ENCODE data around the gene COX6B2.

COX6B2 gene

GRCh38 chr19:55383279-55384130 is 29.0 kb upstream of the COX6B2 start:
- DNase-seq: no peak

- no peak for DNase-seq
These were observed 28.1 kb upstream of the COX6B2 start for GRCh38 chr19:55382522-55383054.

- no peak for DNase-seq
These were observed 27.5 kb upstream of the COX6B2 start for GRCh38 chr19:55382013-55382412.

- no peak for DNase-seq
These were observed 24.7 kb upstream of the COX6B2 start for GRCh38 chr19:55379174-55379573.

- no peak for DNase-seq
These were observed 23.0 kb upstream of the COX6B2 start for GRCh38 chr19:55377356-55378131.

GRCh38 chr19:55376241-55376933 is 21.9 kb upstream of the COX6B2 start, which contains the start of gene TMEM190:
Gene TMEM190 (plus strand): TSS chr19:55376826. CDS start chr19:55376854, 28 bp downstream.
- DNase-seq: no peak

- DNase-seq: no peak
These were observed 19.7 kb upstream of the COX6B2 start for GRCh38 chr19:55373993-55374757.

GRCh38 chr19:55373306-55373992 is 18.9 kb upstream of the COX6B2 start:
- DNase-seq: no peak

- DNase-seq: no peak
These were observed 18.0 kb upstream of the COX6B2 start for GRCh38 chr19:55372316-55373081.

- DNase-seq: no peak
These were observed 15.9 kb upstream of the COX6B2 start, which contains the start of gene IL11 for GRCh38 chr19:55370305-55370988. Gene IL11 (minus strand): TSS chr19:55370463. CDS start chr19:55370310, 153 bp downstream.

GRCh38 chr19:55369653-55370304 is 15.3 kb upstream of the COX6B2 start:
- no peak for DNase-seq

- no peak for DNase-seq
These were observed 14.4 kb upstream of the COX6B2 start for GRCh38 chr19:55368701-55369563.

- DNase-seq: no peak
These were observed 13.6 kb upstream of the COX6B2 start for GRCh38 chr19:55368106-55368505.

- no peak for DNase-seq
These were observed 12.3 kb upstream of the COX6B2 start for GRCh38 chr19:55366790-55367189.

- DNase-seq: no peak
These were observed 11.4 kb upstream of the COX6B2 start for GRCh38 chr19:55365964-55366363.

- DNase-seq: no peak
These were observed 10.7 kb upstream of the COX6B2 start for GRCh38 chr19:55365245-55365644.

GRCh38 chr19:55362990-55363716 is 8.6 kb upstream of the COX6B2 start, which contains the start of gene GARIN5B:
Gene GARIN5B (minus strand): TSS chr19:55363260. CDS start chr19:55363066, 194 bp downstream.
- no peak for DNase-seq
